Keratinocyte (primary cell): ENCODE data around the gene MYBPH. TPM values are rescaled to one million over a fixed set of nuclear protein-coding genes. Genes with fewer than 3 reads are reported as not detected.

Source experiments
- DNase-seq: peaks from one replicate; pipeline ENCODE4 v3.0.0-alpha.2; 2011; ENCODE audit warnings: low read depth, missing footprints, low spot score
- FAIRE-seq: peaks from 2 replicates; lab custom pipeline; 2011; peaks lifted over from hg19 to GRCh38; lab: Jason Lieb, UNC
- H2AFZ ChIP-seq: 2 replicates; pipeline ENCODE4 v1.6.0; 2012; ENCODE audit warnings: low read length, control low read depth, inconsistent platforms; ENCODE audit not compliant: control insufficient read depth
- H3K27ac ChIP-seq: 2 replicates; pipeline ENCODE4 v1.5.1; 2011; ENCODE audit warnings: low read length; ENCODE audit not compliant: control insufficient read depth, insufficient read depth
- H3K27me3 ChIP-seq: 3 replicates; pipeline ENCODE4 v1.6.0; 2011; ENCODE audit warnings: low read length; ENCODE audit not compliant: control insufficient read depth, insufficient read depth; ENCODE audit errors: extremely low read depth
- H3K36me3 ChIP-seq, 2 experiments: 2 replicates in 1 of 2; 3 replicates in 1 of 2; pipeline ENCODE4 v1.5.1; 2011; ENCODE audit warnings: low read length in 2 of 2, mild to moderate bottlenecking in 1 of 2; ENCODE audit not compliant: control insufficient read depth in 2 of 2, insufficient read depth in 2 of 2; ENCODE audit errors: extremely low read depth in 1 of 2
- H3K4me1 ChIP-seq: 3 replicates; pipeline ENCODE4 v1.5.1; 2011; ENCODE audit warnings: low read length; ENCODE audit not compliant: control insufficient read depth, insufficient read depth; ENCODE audit errors: extremely low read depth
- H3K4me2 ChIP-seq: 3 replicates; pipeline ENCODE4 v1.6.0; 2011; ENCODE audit warnings: low read depth, low read length; ENCODE audit not compliant: control insufficient read depth, insufficient read depth; ENCODE audit errors: extremely low read depth
- H3K4me3 ChIP-seq, 3 experiments: fragments of 200-600 bp in 1 of 3; sonication (generic) in 1 of 3; 2 replicates in 2 of 3; 3 replicates in 1 of 3; pipeline ENCODE4 v1.5.1; 2011 to 2016; ENCODE audit warnings: low read length in 3 of 3, mild to moderate bottlenecking in 3 of 3, control low read depth in 2 of 3, inconsistent platforms in 1 of 3, low read depth in 1 of 3, mixed read lengths in 1 of 3, mixed run types in 1 of 3, moderate library complexity in 1 of 3; ENCODE audit not compliant: control insufficient read depth in 2 of 3, insufficient read depth in 2 of 3; ENCODE audit errors: extremely low read depth in 1 of 3
- H3K79me2 ChIP-seq: 2 replicates; pipeline ENCODE4 v1.6.0; 2012; ENCODE audit warnings: low read length; ENCODE audit not compliant: control insufficient read depth, insufficient read depth
- H3K9ac ChIP-seq: 3 replicates; pipeline ENCODE4 v1.6.0; 2011; ENCODE audit warnings: low read length; ENCODE audit not compliant: control insufficient read depth, insufficient read depth; ENCODE audit errors: extremely low read depth
- H3K9me1 ChIP-seq: 3 replicates; pipeline ENCODE4 v1.6.0; 2011; ENCODE audit warnings: low read length; ENCODE audit not compliant: control insufficient read depth, insufficient read depth; ENCODE audit errors: extremely low read depth
- H3K9me3 ChIP-seq: 2 replicates; pipeline ENCODE4 v1.5.1; 2012; ENCODE audit warnings: low read depth, low read length; ENCODE audit not compliant: control insufficient read depth
- H4K20me1 ChIP-seq: 3 replicates; pipeline ENCODE4 v1.6.0; 2011; ENCODE audit warnings: low read length; ENCODE audit not compliant: control insufficient read depth, insufficient read depth; ENCODE audit errors: extremely low read depth
- CTCF ChIP-seq, 3 experiments: IDR thresholded peaks in 1 of 3; conservative IDR thresholded peaks in 1 of 3; optimal IDR thresholded peaks in 1 of 3; 2 replicates in 2 of 3; 3 replicates in 1 of 3; pipeline versions ENCODE3 to v1.5.1; 2011; ENCODE audit warnings: low read length in 3 of 3, mild to moderate bottlenecking in 3 of 3, moderate library complexity in 2 of 3, control low read depth in 1 of 3, inconsistent platforms in 1 of 3; ENCODE audit not compliant: insufficient read depth in 2 of 3; ENCODE audit errors: extremely low read depth in 1 of 3
- EZH2 ChIP-seq: IDR thresholded peaks from one replicate; pipeline ENCODE4 v1.6.1; 2012; ENCODE audit warnings: inconsistent platforms, mild to moderate bottlenecking, low read length, moderate library complexity
- dilution Hi-C: fragments of 300-500 bp; cut with MboI; formaldehyde crosslinking; loops from one replicate; pipeline ENCODE4 v1.7.0; 2020; ENCODE audit warnings: low sequenced_read_pairs; ENCODE audit not compliant: extremely low pct_ligation_motif_present
- polyA plus RNA-seq, 5 experiments: library from polyadenylated mRNA; depleted of rRNA in 3 of 5; stranded (reverse) in 3 of 5; stranded (forward) in 1 of 5; unstranded in 1 of 5; fragments of >200 nt; gene quantifications; 1 replicate in 1 of 5; 2 replicates in 3 of 5; 3 replicates in 1 of 5; pipeline versions ENCODE4 v1.2.1 to v1.2.3, GENCODE V29; 2011 to 2012; ENCODE audit warnings: missing spikeins in 2 of 5, low read depth in 1 of 5, low replicate concordance in 1 of 5

MYBPH gene
- polyA plus RNA-seq, 1 donor (not counting 4 experiments of a cell fraction or from before 2014, with no cell fraction given), result not detected

- H3K36me3 ChIP-seq, result no peaks in the 10 kb centered on the region
- H3K9me3 ChIP-seq, result no peaks in the 10 kb centered on the region
- no peak overlapping the region for H3K4me2 ChIP-seq
- H3K27ac ChIP-seq, result no peak overlapping the region
- FAIRE-seq, result no peak
- dilution Hi-C loops, result no loop called here
- H3K4me1 ChIP-seq, result no peaks in the 10 kb centered on the region
- no peak for DNase-seq
- H3K9me1 ChIP-seq, result no peaks in the 10 kb centered on the region
- H3K9ac ChIP-seq, result no peak overlapping the region
- no peak for TF ChIP-seq CTCF (optimal IDR thresholded peaks at IDR 0.05 in 1 of 3, IDR thresholded peaks at IDR 0.05 in 1 of 3, conservative IDR thresholded peaks at IDR 0.05 in 1 of 3; ENCODE audit: extremely low read depth in 1 of 3, insufficient read depth in 2 of 3, low read length in 3 of 3)
- TF ChIP-seq EZH2, result no peak
- H3K27me3 ChIP-seq, result no peaks in the 10 kb centered on the region
- H3K4me3 ChIP-seq, result no peak overlapping the region
- H4K20me1 ChIP-seq, result no peaks in the 10 kb centered on the region
- H2AFZ ChIP-seq, result no peak overlapping the region
- H3K79me2 ChIP-seq, result no peaks in the 10 kb centered on the region
Measured at GRCh38 chr1:203175827-203176241, 208 bp upstream of the MYBPH start.

GRCh38 chr1:203174324-203174985 lies 1.2 kb downstream of the MYBPH start:
- no peak overlapping the region for H2AFZ ChIP-seq
- dilution Hi-C loops, result no loop called here
- no peaks in the 10 kb centered on the region for H4K20me1 ChIP-seq
- H3K9ac ChIP-seq, result no peak overlapping the region
- no peaks in the 10 kb centered on the region for H3K4me1 ChIP-seq
- no peak for DNase-seq
- no peaks in the 10 kb centered on the region for H3K9me3 ChIP-seq
- H3K27me3 ChIP-seq, result no peaks in the 10 kb centered on the region
- no peak overlapping the region for H3K4me2 ChIP-seq
- H3K79me2 ChIP-seq, result no peaks in the 10 kb centered on the region
- H3K36me3 ChIP-seq, result no peaks in the 10 kb centered on the region
- FAIRE-seq, result no peak
- no peaks in the 10 kb centered on the region for H3K9me1 ChIP-seq
- no peak overlapping the region for H3K4me3 ChIP-seq
- TF ChIP-seq EZH2, result no peak
- no peak for TF ChIP-seq CTCF (optimal IDR thresholded peaks at IDR 0.05 in 1 of 3, IDR thresholded peaks at IDR 0.05 in 1 of 3, conservative IDR thresholded peaks at IDR 0.05 in 1 of 3; ENCODE audit: extremely low read depth in 1 of 3, insufficient read depth in 2 of 3, low read length in 3 of 3)
- no peak overlapping the region for H3K27ac ChIP-seq
